DMS 273 (cell line): ENCODE results near the gene MYBBP1A.
A peak's percentile ranks its signal among the peaks of the same experiment; 100 is the strongest.

Experiments used
- DNase-seq: peaks from one replicate; lab custom pipeline; 2025; ENCODE audit not compliant: unreplicated experiment; lab: John Stamatoyannopoulos, UW

MYBBP1A gene

DNA sequence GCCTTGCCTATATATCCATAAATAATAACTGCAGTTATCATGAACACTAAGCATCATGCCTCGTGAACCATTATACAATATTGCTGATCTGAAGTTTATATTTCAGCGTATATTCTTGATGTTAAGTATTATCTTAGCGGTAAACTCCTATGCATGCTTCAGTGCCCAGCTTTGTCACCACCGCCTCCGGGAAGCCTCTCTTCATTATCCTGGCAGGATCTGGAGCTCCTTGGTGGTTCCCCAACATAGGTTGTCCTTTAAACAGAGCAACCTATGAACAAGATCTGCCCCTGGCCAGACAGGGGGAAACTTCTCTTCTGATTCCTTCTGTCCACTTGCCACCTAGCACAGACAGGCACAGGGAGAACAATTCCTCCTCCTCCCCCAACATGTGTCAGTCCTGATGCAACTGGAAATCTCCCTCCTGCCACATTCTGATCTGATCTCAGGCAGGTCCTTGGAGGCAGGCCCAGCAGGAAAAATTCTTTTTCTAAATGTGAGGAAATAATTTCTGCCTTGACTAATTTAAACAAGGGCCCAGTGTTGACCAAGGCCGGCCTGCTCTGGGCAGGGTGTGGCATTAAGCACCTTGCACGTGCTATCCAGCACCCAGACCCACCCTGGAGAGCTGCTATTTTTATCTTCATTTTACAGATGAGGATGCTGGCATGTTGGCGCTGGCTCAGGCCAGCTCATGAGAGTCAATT is 34.1 kb downstream of the MYBBP1A start:
- no peak for DNase-seq

DNA sequence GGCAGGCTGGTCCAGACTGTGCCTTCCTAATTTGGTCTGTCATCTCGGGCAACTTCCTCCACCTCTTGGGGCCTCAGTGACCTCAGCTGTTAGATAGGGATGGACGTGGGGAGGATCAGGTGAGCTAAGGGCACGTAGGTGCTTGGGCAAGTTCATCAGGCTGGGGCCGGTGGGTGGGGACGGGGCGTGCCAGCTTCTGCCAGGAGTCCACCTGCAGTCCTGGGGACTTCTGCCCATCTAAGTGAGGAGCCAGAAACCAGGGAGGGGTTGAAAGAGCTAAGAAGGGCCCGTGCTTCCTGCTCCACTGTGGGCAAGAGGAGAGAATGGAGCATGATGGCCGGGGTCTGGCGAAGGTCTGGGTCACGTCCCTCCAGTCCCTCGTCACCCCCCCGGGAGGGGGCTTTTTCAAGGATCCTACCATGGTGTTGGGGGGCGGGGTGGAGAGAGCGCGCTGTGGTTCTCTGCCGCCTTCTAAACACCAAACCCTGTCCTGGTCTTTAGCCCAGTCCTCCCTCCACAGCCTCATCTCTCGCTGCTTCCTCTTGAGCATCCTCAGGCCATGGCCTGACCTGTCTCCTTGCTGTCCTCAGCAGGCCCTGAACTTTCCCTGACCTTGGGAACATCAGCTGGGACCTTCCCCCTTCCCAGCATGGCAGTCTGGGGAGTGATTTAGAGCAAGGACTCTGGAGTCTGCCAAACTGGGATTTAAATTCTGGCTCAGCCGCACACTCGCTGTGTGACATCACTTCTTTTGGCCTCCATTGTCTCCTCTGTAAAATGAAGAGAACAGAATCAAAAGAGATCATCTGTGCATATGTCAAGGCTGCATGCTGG is 34.9 kb downstream of the MYBBP1A start:
- no peak for DNase-seq

DNA sequence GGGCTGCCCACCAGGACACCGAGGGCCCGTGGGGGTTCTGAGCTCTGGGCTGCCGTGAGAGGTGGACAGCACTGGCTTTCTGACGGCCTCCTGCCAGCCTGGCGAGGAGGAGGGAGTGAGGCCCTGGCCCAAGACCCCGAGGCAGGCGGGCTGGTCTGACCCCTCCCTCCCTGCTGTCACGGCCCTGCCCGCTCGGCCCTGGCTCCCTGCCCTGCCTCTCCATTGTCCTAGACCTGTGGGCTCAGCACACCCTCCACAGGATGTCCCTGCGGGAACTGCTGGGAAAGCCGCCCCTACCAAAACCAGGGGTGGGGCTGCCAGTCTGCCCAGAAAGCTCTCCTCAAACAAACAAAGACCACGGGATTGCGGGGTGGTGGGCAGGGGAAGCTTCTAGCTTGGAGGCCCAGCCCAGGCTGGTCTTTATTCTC is 35.8 kb downstream of the MYBBP1A start:
- DNase-seq, result no peak

DNA sequence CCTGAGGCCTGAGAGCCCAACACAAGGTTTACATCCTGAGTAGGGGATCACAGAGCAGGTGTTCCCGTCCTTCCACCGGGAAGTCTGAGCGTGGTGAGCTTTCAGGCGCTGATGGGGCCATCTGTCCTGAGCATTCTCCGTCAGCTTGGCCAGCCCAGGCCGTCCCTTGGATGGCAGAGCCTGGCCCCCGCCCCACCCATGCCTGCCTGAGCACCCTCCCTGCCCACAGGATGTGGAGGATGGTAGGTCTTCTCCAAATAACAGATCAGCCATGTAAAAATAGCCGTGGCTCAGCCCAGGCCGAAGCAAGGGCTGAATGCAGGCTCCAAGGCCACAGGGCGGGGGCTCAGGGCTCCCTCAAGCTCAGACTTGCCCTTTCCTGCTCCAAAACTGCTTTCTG is 36.3 kb downstream of the MYBBP1A start:
- DNase-seq, result no peak

DNA sequence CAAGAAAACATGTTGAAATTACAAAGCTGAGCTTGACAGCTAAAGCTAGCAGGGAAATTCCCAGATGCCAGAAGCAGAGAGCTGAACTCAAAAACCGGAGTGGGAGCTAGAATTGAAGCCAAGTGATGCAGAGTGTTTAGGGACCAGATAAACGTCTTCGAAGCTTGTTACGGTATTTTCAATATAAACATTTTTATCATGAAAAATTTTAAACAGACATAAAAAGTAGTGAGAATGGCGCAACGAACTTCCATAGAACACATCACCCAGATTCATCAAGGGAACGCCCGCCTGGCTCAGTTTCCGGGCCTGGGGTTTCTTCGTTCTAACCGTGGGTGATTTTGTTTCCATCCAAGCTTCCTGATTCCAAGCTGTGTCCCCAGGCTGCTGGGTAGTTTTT is 38.4 kb downstream of the MYBBP1A start:
- DNase-seq, result no peak

DNA sequence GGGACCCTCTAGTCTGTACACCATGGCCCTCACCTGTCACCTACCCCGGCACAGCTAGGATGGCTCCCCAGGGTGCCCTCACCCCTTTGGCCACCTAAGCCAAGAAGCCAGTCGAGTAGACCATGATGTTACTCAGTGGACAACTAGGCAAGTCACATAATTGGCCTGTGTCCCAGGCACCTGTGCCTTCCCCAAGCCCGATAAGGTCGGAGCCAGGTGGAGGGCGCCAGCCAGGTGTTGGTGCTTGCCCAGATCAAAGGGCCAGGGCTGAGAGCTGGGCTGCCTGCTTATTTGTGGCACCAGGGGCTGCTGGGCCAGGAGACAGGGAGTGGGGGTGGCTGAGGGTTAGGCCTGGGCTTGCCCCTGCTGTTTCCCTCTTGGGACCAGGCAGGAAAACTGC is 39.7 kb downstream of the MYBBP1A start:
- DNase-seq, result no peak

DNA sequence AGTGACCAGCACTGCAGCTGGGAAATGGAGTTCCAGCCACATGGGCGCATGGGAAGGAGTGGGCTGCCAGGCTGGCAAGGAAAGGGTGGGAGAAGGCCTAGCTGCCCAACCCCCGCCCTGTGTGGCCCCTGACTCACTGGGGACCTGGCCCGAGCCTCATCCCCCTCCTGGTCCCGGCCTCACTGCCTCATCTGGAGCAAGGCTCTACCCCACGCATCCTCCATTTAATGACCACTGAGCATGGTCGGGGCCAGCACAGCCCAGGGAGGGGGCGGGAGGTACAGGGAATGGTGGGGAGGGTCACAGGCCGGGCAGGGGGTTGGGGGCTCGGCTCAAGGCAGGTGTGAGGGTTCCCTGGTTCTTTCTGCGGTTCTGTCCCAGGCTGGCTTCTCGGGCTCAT is 40.4 kb downstream of the MYBBP1A start:
- no peak for DNase-seq

DNA sequence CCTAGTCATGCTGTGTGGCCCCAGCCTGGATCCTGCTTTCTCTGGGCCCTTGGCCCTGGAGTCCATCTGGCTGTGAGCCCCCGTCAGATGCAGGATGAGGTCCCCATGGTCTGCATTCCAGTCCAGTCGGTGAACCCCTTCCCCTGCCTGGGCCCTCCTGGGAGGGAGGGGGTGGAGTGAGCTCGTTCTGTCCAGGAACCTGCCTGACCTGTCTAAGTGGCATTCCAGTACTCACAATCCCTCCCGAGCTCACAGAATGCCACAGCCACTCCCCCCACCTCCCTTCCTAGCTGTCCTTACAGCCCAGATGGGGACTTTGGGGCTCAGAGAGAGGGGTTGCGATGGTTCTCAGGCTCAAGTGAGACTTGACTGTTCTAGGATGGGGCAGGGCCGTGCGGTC is 41.0 kb downstream of the MYBBP1A start:
- no peak for DNase-seq

DNA sequence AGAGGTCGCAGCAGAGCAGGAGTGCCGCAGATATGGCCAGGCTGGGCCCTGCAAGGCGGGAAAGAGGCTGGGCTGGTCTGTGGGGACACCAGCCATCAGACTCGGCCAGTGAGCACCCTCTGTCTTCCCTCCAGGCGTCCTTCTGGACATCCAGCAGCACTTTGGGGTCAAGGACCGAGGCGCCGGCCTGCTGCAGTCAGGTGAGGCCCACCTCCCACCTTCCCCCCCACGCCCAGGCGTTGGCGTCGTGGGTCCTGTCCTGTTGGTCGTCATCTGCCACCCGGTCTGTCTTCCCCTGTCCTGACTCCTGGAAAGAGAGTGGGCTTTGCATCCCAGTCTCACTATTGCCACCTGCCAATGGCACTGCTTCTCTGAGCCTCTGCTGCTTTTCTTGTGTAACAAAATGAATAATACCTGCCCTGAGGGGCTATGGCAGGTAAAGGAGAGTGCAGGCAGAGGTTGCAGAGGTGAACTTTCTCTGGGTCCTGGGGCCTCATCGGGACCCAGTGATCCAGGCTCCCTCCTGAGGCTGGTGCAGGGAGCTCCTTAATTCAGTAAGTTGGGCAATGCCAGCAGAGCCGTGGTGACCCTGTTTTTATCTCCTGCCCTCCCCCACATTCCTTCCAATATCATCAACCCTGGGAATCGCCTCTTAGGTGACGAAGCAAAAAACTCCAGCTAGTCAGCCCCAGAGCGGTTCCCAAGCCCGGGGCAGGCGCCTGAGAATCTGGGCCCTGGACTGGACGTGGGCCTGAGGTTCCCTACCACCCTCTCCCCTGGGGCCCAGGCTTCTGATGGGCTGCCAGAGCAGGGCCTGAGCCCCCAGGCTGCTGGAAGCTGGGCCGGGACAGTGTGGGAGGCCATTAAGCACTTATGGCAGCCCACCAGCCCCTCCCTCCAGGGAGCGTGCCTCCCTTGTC is 41.8 kb downstream of the MYBBP1A start:
- no peak for DNase-seq

DNA sequence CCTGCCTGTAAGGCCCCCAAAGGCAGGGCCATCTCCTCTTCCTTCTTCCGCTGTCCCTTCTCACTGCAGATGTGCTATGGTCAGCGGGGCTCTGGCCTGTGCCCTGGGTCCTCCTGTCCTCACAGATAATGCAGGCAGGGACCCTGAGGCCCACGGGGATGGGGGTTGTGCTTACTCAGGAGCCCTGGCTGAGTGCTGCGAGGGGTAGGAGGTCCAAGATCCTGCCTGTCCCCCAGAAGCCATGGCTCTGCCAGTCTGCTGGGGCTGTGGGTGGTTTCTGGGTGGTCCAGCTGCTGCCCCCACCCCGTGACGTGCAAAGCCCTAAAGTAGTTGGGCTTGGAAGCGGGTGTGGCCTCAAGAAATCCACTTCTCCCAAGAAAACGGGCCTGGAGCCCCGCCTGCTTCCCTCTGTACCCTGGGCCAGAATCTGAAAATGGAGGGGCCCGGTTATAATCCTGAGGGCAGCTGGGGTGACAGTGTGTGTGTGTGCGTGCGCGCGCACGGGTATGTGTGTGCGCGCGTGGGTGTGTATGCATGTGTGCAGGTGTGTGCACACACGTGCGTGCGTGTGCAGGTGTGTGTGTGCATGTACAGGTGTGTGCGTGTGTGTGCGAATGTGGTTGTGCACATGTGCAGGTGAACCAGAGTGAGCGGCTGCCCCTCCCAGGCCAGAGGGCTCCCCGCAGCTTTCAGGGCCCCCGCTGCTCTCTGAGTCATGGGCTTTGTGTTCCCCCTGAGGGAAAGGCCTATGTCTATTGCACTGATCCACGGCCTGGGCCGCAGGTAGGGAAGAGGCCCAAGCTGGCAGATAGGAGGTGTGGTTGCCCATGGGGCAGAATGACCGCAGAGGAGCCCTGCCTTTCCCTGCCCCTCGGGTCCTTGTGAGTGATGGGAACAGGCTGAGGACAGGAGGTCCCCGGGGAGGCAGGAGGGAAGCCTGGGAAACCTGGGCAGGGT is 42.8 kb downstream of the MYBBP1A start:
- DNase-seq, result no peak

DNA sequence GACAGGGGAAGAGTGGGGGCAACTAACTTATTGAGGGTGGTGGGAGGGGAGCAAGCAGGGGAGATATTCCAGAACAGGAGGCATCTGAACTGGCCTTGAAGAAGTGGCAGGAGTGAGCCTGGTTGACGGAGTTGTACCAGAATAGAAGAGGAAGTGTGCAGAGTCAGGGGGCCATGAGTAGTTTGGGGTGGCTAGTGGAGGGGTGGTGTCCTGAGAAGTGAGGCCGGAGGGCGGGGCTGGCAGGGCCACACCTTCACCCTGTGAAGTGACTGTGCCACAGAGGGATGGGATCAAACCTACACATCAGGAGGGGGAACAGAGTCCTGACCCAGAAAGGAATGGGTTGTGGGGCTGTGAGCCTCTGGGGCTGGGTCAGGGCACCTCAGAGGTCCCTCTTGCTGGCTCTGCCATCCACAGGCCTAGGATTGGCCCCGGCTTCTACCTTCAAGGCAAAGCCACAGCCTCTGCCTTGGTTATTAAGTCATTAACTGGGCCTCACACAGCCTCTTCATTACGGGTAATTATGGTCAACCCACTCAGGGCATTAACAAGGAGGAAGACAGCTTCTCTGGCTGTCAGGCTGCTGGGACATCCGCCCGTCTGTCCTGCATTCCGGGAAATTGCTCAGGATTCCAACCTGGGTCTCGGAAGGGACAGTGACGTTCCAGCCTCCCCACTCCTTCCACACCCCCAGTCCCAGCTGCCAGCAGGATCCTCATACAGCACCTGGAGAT is 43.8 kb downstream of the MYBBP1A start:
- DNase-seq, result no peak

DNA sequence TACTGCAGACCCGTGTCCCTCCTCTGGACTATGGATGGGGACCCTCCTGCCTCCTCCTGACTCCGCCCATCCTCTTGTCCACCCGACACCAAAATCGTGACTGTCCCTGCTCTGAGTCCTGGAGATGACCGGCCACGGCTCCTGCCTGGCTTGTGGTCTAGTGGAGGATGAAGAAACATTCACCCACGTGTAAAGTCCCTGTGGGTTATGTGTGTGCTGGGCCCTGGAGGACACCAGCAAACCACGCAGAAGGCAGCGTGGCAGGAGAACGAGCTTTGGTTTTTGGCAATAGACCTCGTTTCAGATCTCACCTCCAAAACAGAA is 44.6 kb downstream of the MYBBP1A start:
- no peak for DNase-seq

DNA sequence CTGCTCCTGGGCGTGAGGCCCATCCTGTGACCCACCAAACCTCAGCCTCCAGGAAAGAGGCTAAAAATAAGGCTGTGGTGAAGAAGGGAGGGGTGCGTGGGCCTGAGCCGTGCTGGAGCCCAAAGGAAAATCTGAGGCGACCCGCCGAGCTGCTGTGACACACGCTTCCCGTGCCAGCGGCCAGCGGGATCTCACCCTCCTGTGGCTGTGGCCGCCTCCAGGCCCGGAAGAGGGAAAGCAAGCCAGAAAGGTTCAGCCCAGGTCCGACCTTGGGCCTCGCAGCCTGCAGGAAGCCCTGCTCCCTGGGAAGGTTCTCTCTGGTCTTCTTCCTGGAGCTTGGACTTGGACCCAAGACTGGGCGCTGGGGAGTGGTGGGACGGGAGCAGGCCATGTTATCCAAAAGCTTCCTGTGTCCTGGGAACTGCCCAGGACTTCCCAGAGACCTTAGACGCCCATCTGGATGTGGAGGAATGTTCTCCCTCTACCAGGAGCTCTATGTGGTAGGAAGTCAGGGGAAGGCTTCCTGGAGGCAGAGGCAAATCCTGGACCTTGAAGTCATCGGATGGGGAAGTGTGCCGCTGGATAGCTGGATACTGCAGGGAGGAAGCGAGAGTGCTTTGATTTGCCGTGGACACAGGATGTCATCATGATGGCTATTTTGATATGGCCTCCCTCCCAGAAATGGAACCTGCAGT is 45.1 kb downstream of the MYBBP1A start:
- DNase-seq, result no peak

DNA sequence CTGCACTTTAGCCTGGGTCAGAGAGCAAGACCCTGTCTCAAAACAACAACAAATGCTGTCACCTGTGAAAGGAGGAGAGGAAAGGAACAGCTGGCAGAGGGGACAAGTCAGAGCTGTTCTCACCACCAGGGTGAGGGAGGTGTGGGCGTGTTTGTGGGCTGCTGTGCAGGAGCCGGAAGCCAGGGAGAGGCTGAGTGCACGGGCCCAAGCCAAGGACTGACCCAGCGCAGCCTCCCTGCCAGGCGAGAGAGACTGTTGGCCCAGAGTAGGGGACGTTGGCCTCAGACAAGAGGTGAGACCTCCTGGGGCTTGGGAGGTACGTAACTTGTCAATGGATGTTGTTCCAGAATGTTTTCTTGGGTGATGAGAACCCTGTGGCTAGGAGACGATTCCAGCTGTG is 45.8 kb downstream of the MYBBP1A start:
- DNase-seq, result peak; percentile 28

DNA sequence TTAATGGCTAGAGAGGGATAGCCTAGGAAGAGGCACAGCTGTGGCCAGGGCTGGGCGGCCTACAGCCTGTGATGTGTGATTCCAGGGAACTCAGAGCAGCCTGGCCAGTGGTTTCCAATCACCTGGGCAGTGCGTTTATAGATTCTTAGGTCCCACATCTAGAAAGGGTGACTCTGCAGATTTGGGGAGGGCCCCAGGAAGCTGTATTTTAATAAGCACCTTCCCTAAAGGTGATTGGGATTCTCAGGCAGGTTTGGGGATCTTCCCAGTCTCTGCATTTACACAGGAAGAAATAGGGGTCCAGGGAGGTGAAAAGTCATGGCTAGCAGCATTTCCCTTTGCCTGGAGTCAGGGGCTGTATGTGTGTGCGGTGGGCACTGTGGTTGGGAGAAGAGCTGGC is 47.0 kb downstream of the MYBBP1A start:
- no peak for DNase-seq

DNA sequence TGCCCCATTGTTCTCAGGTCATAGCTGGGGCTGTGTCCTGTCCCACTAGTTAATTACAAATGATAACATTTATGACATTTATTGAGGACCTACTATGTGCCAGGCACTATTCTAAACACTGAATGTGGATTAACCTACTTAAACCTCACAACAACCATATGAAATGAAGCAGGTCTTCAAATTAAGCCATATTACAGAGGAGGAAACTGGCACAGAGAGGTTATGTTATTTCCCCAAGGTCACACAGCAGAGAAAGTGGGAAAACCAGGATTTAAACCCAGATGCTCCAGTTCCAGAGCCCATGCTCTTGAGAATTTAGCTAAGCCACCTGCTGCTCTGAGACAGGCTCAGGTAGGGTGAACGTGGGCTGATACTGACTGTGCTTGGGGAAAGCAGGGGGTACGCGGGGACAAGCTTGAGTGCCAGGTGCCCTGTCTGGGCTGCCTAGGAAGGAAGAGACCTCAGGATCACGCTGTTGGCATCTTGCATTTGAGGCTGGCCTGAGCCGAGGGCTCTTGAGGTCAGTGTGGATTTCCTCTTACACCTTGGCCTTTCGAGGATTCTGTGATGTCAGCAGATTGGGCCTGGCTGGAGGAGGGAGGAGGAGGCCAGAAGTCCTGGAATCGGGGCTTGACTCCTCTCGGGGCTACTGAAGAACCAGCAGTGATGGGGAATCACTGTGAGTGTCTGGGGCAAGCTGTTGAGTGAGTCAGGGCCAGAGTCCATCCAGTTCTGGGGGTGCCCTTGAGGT is 47.6 kb downstream of the MYBBP1A start:
- DNase-seq, result no peak

DNA sequence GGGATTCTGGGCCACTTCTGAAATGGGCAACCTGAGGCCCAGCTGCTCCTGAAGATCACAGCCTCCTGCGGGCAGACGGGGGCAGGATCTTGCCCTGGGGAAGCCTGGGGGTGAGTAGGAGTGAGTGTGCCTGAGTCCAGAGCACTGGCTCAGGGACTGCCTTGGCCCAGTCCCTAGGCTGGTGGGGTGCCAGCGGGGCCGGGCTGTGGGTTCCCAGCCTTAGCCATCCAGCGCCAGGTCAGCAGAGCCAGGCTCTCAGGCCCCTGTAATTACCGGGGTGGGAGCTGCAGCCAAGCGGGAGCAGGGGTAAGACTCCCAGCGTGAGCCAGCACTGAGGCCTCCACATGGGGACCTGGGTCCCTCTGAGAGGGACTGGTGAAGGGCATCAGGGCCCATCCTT is 48.3 kb downstream of the MYBBP1A start:
- DNase-seq, result no peak

DNA sequence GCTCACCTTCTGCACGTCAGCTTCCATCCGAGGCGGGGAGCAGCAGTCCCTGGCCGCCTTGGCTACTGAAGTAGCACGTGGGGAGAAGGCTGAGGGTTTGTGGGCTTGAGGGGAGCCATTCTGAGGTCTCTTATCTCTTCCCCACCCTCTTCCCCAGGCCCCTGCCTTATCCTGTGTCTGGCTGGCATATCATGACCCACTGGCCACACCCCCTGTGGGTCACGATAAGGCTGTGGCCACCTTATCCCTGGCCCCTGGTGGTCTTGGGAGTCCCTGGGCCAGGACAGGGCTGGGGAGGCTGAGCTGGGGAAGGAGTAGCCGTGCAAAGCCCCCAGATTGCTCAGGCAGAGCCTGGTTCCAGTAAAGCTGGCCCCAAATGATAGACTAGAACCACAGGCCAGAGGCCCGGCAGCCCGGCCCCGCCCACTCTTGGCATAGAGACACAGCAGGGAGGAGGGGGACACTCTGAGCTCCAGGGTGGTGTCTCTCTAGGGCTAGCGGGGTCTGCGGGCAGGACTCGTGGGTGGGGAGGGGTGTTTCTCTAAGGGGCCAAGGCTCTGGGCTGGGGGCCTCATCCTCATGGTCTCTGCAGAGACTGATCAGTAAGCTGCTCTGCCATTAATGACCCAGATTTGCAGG is 48.9 kb downstream of the MYBBP1A start:
- DNase-seq, result no peak
